ENCODE measurements around the gene DPP4. TPM values are rescaled to one million over a fixed set of nuclear protein-coding genes. Genes with fewer than 3 reads are reported as not detected.
A peak's percentile ranks its signal among the peaks of the same experiment; 100 is the strongest.

The DPP4 gene
- total RNA-seq, 1 experiment from 2014 or later: 27.6 TPM

DNA sequence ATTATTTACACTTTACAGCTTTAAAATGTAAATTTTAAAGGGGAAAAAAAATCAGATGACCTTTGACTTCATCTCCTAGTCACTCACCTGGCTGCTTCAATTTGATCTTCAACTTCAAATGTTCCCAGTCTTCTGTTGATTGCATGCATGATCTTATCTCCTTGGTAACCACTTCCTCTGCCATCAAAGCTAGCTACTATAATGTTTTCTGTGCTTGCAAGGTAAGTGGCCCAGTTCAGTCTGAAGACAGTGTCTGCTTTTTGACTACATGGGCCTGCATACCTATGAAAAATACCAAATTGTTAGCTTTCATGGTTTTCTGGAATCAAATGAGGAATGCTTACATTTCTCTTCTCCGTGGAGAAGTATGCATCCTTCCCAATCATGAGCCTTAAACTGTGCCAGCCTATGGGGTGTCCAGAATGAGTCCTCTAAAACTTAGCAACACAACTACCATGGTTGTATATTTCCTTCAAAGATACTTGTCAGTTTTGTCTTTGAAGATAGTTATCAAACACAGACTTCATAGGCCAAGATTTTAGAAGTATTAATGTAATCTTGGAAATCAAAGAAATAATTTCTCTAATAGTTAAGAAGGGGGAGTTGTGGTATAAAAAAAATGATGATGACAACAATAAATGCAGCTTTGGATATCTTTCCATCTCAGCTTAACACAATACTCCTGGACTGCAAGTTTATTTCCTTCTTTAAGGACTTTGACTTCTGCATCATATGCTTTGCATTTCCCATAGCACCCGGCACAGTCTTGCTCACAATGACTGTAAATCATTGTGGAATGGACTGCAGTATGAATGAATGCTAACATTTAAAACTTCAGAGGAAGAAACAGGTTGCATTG lies 62.1 kb downstream of the DPP4 start:
- Mint-ChIP-seq H3K9me3 (ENCODE audit: low read depth, unreplicated experiment) (no peaks in the 10 kb centered on the region), H3K27me3 (ENCODE audit: unreplicated experiment) (no peaks in the 10 kb centered on the region), H3K27ac (ENCODE audit: unreplicated experiment) (no peak overlapping the region), H3K36me3 (ENCODE audit: insufficient read depth, unreplicated experiment) (peaks cover 5% of the 10 kb centered on the region), H3K4me3 (ENCODE audit: low read depth, unreplicated experiment) (no peak overlapping the region), H3K4me1 (ENCODE audit: low read depth, unreplicated experiment) (no peaks in the 10 kb centered on the region)
- CTCF ChIA-PET: interaction anchor here (0.8 kb wide), 1 partner anchor 78 kb away, joined by 3 read pairs; no protein-coding TSS in a partner anchor
- no TSS peak for BruUV-seq (replicated peaks)
- TF ChIP-seq, protein P1, sequence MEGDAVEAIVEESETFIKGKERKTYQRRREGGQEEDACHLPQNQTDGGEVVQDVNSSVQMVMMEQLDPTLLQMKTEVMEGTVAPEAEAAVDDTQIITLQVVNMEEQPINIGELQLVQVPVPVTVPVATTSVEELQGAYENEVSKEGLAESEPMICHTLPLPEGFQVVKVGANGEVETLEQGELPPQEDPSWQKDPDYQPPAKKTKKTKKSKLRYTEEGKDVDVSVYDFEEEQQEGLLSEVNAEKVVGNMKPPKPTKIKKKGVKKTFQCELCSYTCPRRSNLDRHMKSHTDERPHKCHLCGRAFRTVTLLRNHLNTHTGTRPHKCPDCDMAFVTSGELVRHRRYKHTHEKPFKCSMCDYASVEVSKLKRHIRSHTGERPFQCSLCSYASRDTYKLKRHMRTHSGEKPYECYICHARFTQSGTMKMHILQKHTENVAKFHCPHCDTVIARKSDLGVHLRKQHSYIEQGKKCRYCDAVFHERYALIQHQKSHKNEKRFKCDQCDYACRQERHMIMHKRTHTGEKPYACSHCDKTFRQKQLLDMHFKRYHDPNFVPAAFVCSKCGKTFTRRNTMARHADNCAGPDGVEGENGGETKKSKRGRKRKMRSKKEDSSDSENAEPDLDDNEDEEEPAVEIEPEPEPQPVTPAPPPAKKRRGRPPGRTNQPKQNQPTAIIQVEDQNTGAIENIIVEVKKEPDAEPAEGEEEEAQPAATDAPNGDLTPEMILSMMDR (IDR thresholded peaks at IDR 0.05; ENCODE audit: unreplicated experiment): no peak
- intact Hi-C loops (cut with micrococcal nuclease; ENCODE audit: unreplicated experiment): no loop called here
- DNase-seq: no peak

DNA sequence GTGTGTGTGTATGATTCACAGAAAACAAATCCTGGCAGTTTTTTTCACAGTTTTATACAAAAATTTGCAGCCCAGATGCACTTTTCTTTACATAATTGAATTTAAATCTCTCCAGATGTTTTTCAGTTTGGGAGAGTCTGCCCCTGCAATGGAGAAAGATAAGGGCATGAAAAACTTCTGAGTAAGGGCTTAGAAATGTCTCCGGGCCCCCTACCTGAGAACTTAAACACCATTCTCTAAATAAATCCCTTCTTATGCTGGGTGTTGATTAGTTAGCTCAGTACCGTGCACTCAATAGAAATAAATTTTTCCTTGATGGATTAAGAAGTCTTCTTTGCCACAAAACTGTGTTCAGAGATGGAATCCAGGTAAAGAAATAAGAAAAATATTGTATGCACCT lies 64.5 kb downstream of the DPP4 start:
- BruUV-seq (replicated peaks): no TSS peak
- no peaks in the 10 kb centered on the region for H3K36me3 Mint-ChIP-seq (ENCODE audit: insufficient read depth, unreplicated experiment)
- CTCF ChIA-PET: no interaction called here
- TF ChIP-seq, protein P1 (IDR thresholded peaks at IDR 0.05; ENCODE audit: unreplicated experiment): no peak
- H3K27me3 Mint-ChIP-seq (ENCODE audit: unreplicated experiment): no peaks in the 10 kb centered on the region
- DNase-seq: no peak
- H3K4me3 Mint-ChIP-seq (ENCODE audit: low read depth, unreplicated experiment): no peak overlapping the region
- no peaks in the 10 kb centered on the region for H3K9me3 Mint-ChIP-seq (ENCODE audit: low read depth, unreplicated experiment)
- intact Hi-C loops (cut with micrococcal nuclease; ENCODE audit: unreplicated experiment): loop anchor here (5.0 kb wide), 1 partner anchor 63 kb away; the partner anchor contains the start of gene DPP4
- no peak overlapping the region for H3K27ac Mint-ChIP-seq (ENCODE audit: unreplicated experiment)
- no peaks in the 10 kb centered on the region for H3K4me1 Mint-ChIP-seq (ENCODE audit: low read depth, unreplicated experiment)

GRCh38 chr2:162007447-162008040 lies 66.5 kb downstream of the DPP4 start:
- Mint-ChIP-seq H3K27me3 (ENCODE audit: unreplicated experiment) (no peaks in the 10 kb centered on the region), H3K4me1 (ENCODE audit: low read depth, unreplicated experiment) (no peaks in the 10 kb centered on the region), H3K36me3 (ENCODE audit: insufficient read depth, unreplicated experiment) (no peaks in the 10 kb centered on the region), H3K27ac (ENCODE audit: unreplicated experiment) (no peak overlapping the region), H3K4me3 (ENCODE audit: low read depth, unreplicated experiment) (no peak overlapping the region), H3K9me3 (ENCODE audit: low read depth, unreplicated experiment) (no peaks in the 10 kb centered on the region)
- no TSS peak for BruUV-seq (replicated peaks)
- CTCF ChIA-PET: interaction anchor here (0.7 to 1.0 kb wide), 3 partner anchors 85 to 123 kb away, joined by 3 to 4 read pairs (median 3); no protein-coding TSS in a partner anchor
- no peak for DNase-seq
- TF ChIP-seq, protein P1 (IDR thresholded peaks at IDR 0.05; ENCODE audit: unreplicated experiment): peak; percentile 15
- intact Hi-C loops (cut with micrococcal nuclease; ENCODE audit: unreplicated experiment): loop anchor here (1.0 to 5.0 kb wide), 2 partner anchors 65 to 117 kb away; partner anchors contain the start of gene DPP4

DNA sequence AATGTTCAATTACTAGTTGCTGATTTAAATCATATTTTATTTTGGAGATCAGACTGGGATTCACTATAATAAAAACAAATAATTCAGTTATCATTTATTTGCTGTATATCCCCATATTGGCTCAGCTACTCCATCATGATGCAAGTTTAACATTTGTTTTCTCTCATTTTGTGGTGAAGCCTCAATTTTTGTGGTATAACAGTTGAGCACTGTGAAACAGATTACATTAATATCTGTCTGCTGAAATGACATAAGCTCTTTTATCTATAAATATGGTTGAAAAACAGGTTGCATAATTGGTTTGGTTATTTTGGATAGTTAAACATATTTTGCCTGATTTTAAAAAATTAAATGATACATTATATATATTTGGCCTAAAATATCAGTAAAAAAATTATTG lies 67.7 kb downstream of the DPP4 start:
- H3K9me3 Mint-ChIP-seq (ENCODE audit: low read depth, unreplicated experiment): no peaks in the 10 kb centered on the region
- no peak for DNase-seq
- no TSS peak for BruUV-seq (replicated peaks)
- no peak overlapping the region for H3K4me3 Mint-ChIP-seq (ENCODE audit: low read depth, unreplicated experiment)
- H3K4me1 Mint-ChIP-seq (ENCODE audit: low read depth, unreplicated experiment): no peaks in the 10 kb centered on the region
- H3K27me3 Mint-ChIP-seq (ENCODE audit: unreplicated experiment): no peaks in the 10 kb centered on the region
- no peaks in the 10 kb centered on the region for H3K36me3 Mint-ChIP-seq (ENCODE audit: insufficient read depth, unreplicated experiment)
- CTCF ChIA-PET: no interaction called here
- TF ChIP-seq, protein P1 (IDR thresholded peaks at IDR 0.05; ENCODE audit: unreplicated experiment): no peak
- intact Hi-C loops (cut with micrococcal nuclease; ENCODE audit: unreplicated experiment): loop anchor here (5.0 kb wide), 1 partner anchor 66 kb away; the partner anchor contains the start of gene DPP4
- H3K27ac Mint-ChIP-seq (ENCODE audit: unreplicated experiment): no peak overlapping the region
